Osteoblast (primary cell): ENCODE measurements around the gene EI24. TPM values are rescaled to one million over a fixed set of nuclear protein-coding genes. Genes with fewer than 3 reads are reported as not detected.

Experiments
- DNase-seq: peaks from one replicate; pipeline ENCODE4 v3.0.0; 2011; ENCODE audit warnings: low spot score, mixed read lengths; ENCODE audit not compliant: insufficient read length; ENCODE audit errors: missing footprints
- H2AFZ ChIP-seq: 2 replicates; pipeline ENCODE4 v1.6.0; 2011; ENCODE audit warnings: mild to moderate bottlenecking, low read length
- H3K27ac ChIP-seq: 2 replicates; pipeline ENCODE4 v1.5.1; 2011; ENCODE audit warnings: mild to moderate bottlenecking, low read depth, low read length, moderate library complexity
- H3K27me3 ChIP-seq: 2 replicates; pipeline ENCODE4 v1.6.0; 2012; ENCODE audit warnings: mild to moderate bottlenecking, control low read depth, inconsistent platforms, low read length, moderate library complexity; ENCODE audit not compliant: insufficient read depth
- H3K36me3 ChIP-seq: 2 replicates; pipeline ENCODE4 v1.5.1; 2011; ENCODE audit warnings: mild to moderate bottlenecking, low read length, control low read depth, moderate library complexity; ENCODE audit not compliant: insufficient read depth
- H3K4me1 ChIP-seq: 2 replicates; pipeline ENCODE4 v1.5.1; 2011; ENCODE audit warnings: mild to moderate bottlenecking, low read length, control low read depth, moderate library complexity; ENCODE audit not compliant: insufficient read depth
- H3K4me2 ChIP-seq: 2 replicates; pipeline ENCODE4 v1.6.0; 2011; ENCODE audit warnings: mild to moderate bottlenecking, low read length; ENCODE audit not compliant: insufficient read depth
- H3K4me3 ChIP-seq: fragments of 200-600 bp; sonication (generic); 3 replicates; pipeline ENCODE4 v1.5.1; 2012; ENCODE audit warnings: mild to moderate bottlenecking, low read length, inconsistent platforms; ENCODE audit not compliant: insufficient read depth
- H3K79me2 ChIP-seq: 2 replicates; pipeline ENCODE4 v1.6.0; 2012; ENCODE audit warnings: mild to moderate bottlenecking, low read length, control low read depth, inconsistent platforms; ENCODE audit not compliant: insufficient read depth
- H3K9me3 ChIP-seq: 2 replicates; pipeline ENCODE4 v1.5.1; 2011; ENCODE audit warnings: low read depth, low read length, control low read depth
- H4K20me1 ChIP-seq: 2 replicates; pipeline ENCODE4 v1.6.0; 2012; ENCODE audit warnings: mild to moderate bottlenecking, low read length, control low read depth; ENCODE audit not compliant: insufficient read depth
- total RNA-seq: library from RNA; depleted of rRNA; stranded (reverse); fragments of >200 nt; gene quantifications from 2 replicates; pipeline ENCODE4 v1.2.3, GENCODE V29; 2012
- TF ChIP-seq, protein P1 (sequence below): IDR thresholded peaks from 2 replicates; pipeline ENCODE4 v1.5.1; 2011; ENCODE audit warnings: mild to moderate bottlenecking, low read depth, low read length, moderate library complexity; ENCODE audit errors: extremely low read depth

EI24 gene
- total RNA-seq, 1 donor, result 76.0 TPM

DNA sequence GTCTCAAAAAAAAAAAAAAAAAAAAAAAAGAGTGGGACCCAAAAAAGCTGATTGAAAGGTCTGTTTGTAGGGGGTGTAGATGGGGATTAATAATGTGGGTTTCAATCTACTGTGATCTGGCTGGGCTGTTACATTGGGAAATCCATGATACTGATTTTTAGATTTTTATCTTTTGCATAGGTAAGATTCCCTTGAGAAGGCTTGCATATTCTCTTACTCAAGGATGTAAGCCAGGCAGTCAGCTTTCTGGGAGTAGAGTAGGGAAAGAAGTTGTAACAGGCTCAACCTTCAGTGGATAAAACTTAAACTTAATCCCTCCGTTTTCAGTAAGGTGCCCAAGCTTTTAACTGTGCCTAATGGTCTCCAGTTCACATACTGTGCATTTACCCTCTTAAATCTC lies 53.8 kb downstream of the EI24 start:
- TF ChIP-seq, protein P1, sequence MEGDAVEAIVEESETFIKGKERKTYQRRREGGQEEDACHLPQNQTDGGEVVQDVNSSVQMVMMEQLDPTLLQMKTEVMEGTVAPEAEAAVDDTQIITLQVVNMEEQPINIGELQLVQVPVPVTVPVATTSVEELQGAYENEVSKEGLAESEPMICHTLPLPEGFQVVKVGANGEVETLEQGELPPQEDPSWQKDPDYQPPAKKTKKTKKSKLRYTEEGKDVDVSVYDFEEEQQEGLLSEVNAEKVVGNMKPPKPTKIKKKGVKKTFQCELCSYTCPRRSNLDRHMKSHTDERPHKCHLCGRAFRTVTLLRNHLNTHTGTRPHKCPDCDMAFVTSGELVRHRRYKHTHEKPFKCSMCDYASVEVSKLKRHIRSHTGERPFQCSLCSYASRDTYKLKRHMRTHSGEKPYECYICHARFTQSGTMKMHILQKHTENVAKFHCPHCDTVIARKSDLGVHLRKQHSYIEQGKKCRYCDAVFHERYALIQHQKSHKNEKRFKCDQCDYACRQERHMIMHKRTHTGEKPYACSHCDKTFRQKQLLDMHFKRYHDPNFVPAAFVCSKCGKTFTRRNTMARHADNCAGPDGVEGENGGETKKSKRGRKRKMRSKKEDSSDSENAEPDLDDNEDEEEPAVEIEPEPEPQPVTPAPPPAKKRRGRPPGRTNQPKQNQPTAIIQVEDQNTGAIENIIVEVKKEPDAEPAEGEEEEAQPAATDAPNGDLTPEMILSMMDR, result no peak
- Histone ChIP-seq H3K27ac (no peak overlapping the region), H3K4me1 (peaks cover 24% of the 10 kb centered on the region), H2AFZ (no peak overlapping the region), H4K20me1 (no peaks in the 10 kb centered on the region), H3K9me3 (no peaks in the 10 kb centered on the region), H3K36me3 (peaks cover 35% of the 10 kb centered on the region), H3K79me2 (peaks cover 8% of the 10 kb centered on the region), H3K4me2 (no peak overlapping the region), H3K27me3 (no peaks in the 10 kb centered on the region), H3K4me3 (no peak overlapping the region)
- DNase-seq, result no peak

DNA sequence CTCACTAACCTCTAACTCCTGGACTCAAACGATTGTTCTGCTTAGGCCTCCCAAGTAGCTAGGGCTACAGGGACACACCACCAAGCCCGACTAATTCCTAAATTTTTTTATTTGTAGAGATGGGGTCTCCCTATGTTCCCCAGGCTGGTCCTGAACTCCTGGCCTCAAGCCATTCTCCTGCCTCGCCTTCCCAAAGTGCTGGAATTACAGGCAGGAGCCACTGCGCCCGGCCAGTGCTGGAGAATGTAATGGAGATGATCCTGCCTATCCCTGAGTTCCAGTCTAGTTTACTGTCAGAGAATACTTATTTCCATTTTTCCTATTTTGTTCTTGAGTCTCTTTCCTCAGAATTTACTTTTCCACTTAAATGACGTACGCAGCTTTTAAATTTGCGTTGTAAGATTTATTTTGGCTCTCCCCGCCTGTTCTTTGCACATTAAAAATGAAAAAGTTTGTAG lies 55.5 kb downstream of the EI24 start, which contains the start of gene CHEK1:
CHEK1 (plus strand) TSS at position 408 of the 458 bp plus-strand sequence. CDS start 1,606 bp downstream, outside the sequence.
- no peaks in the 10 kb centered on the region for H4K20me1 ChIP-seq

DNA sequence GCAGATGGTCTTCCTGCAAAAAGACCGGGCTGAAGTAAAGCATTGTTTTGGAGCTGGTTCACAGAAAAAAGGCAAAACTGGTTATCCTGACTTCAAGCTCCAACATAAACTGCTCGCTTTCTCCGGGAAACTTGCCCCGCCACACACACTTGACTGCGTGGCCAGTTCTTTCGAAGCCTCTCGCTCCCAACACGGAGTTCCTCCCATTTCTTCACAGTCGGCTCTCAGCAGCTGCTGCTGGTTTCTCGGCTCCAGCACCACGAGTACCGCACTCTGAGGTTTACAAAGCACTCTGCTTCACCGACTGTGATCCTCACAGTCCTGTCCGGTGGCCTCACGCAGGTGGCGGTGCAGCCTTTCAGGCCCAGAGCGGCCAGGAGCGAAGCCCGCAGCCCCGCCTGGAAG lies 56.0 kb downstream of the EI24 start:
- peak overlapping the region; percentile 81 for H3K4me3 ChIP-seq
- H3K4me1 ChIP-seq, result peaks cover 24% of the 10 kb centered on the region
- H2AFZ ChIP-seq, result peak overlapping the region; percentile 90
- H3K36me3 ChIP-seq, result peaks cover 20% of the 10 kb centered on the region
- peak overlapping the region; percentile 89 for H3K27ac ChIP-seq
- TF ChIP-seq, protein P1, result no peak
- H3K4me2 ChIP-seq, result peak overlapping the region; percentile 93
- no peak for DNase-seq
- H3K9me3 ChIP-seq, result no peaks in the 10 kb centered on the region
- H3K79me2 ChIP-seq, result peaks cover 8% of the 10 kb centered on the region
- no peaks in the 10 kb centered on the region for H4K20me1 ChIP-seq
- no peaks in the 10 kb centered on the region for H3K27me3 ChIP-seq

More for the DNA sequence above, 55.5 kb downstream of the EI24 start, which contains the start of gene CHEK1:
- H3K27ac ChIP-seq, result peak within 1 kb of the TSS; percentile 89
- H3K4me2 ChIP-seq, result peak within 1 kb of the TSS; percentile 93
- no peaks in the 10 kb centered on the region for H3K27me3 ChIP-seq
- peak within 1 kb of the TSS; percentile 81 for H3K4me3 ChIP-seq
- no peak for DNase-seq
- H3K79me2 ChIP-seq, result peaks cover 8% of the 10 kb centered on the region
- H3K9me3 ChIP-seq, result no peaks in the 10 kb centered on the region
- H2AFZ ChIP-seq, result peak within 1 kb of the TSS; percentile 90
- TF ChIP-seq, protein P1, result no peak
- peaks cover 20% of the 10 kb centered on the region for H3K36me3 ChIP-seq
- H3K4me1 ChIP-seq, result peaks cover 24% of the 10 kb centered on the region

DNA sequence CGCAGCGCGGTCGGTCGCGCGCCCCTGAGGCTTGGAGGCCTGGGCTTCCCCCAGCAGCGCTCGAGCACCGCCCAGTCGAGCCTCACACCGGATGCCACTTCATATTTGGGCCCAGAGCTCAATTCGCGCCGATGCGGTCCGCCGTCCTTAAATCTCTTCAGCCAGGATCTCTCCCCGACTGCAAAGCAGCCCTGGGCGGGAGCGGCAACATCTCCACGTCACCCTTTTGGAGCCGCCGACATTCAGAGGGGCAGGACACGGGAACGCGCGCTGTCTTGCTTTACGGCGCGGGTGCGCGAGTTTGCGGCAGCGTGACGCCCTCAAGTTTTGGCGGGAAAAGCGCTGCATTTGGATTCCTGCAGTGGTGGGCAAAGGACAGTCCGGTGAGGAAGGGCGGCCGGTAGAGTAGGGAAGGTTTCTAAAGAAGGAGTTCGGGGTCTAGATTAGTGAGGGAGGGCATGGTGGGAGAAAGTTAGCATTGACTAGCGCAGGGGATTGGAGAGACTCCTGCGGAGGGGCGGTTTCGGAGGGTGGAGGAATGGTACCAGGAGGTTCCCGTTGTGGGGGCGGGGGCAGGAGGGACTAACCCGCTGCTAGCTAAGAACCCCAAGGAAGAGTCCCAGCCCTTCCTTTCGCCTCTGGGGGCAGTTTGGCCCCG lies 56.5 kb downstream of the EI24 start:
- TF ChIP-seq, protein P1, result no peak

More for the DNA sequence above, 56.5 kb downstream of the EI24 start:
- DNase-seq, result peak; percentile 92
- H3K4me2 ChIP-seq, result peak overlapping the region; percentile 93
- peak overlapping the region; percentile 90 for H2AFZ ChIP-seq
- no peaks in the 10 kb centered on the region for H3K9me3 ChIP-seq
- peak overlapping the region; percentile 81 for H3K4me3 ChIP-seq
- H3K4me1 ChIP-seq, result peaks cover 24% of the 10 kb centered on the region
- H3K79me2 ChIP-seq, result peaks cover 8% of the 10 kb centered on the region
- H4K20me1 ChIP-seq, result no peaks in the 10 kb centered on the region
- H3K36me3 ChIP-seq, result peaks cover 14% of the 10 kb centered on the region
- H3K27me3 ChIP-seq, result no peaks in the 10 kb centered on the region
- H3K27ac ChIP-seq, result peak overlapping the region; percentile 89
